Medulla oblongata (tissue), 1 donor: ENCODE data around the gene FYB1.
A peak's percentile ranks its signal among the peaks of the same experiment; 100 is the strongest.
"Not testable (repeated sequence)": the region's sequence is repeated elsewhere in the genome, so short reads cannot be mapped to it uniquely, and the experiment has no call there.

ENCODE experiments used
- DNase-seq: peaks from one replicate; pipeline ENCODE4 v3.0.0-alpha.2; 2015; ENCODE audit errors: extremely low spot score

FYB1 gene

DNA sequence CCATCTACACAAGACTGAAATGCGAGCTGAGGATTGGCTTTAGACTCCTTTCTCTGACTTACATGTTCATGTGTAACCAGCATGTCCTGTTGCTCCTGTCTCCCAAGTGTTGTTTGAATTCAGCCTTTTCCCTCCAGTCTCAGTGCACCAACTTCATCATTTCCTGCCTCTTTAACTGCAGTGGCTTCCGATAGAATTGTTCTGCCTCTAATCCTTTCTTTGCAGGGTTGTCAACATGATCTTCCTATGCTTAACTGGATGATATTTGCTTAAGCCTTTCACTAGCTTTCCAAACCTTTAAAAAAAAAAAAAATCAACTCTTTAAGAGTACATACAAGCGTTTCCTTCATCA is 6.7 kb upstream of the FYB1 start:
- no peak for DNase-seq

DNA sequence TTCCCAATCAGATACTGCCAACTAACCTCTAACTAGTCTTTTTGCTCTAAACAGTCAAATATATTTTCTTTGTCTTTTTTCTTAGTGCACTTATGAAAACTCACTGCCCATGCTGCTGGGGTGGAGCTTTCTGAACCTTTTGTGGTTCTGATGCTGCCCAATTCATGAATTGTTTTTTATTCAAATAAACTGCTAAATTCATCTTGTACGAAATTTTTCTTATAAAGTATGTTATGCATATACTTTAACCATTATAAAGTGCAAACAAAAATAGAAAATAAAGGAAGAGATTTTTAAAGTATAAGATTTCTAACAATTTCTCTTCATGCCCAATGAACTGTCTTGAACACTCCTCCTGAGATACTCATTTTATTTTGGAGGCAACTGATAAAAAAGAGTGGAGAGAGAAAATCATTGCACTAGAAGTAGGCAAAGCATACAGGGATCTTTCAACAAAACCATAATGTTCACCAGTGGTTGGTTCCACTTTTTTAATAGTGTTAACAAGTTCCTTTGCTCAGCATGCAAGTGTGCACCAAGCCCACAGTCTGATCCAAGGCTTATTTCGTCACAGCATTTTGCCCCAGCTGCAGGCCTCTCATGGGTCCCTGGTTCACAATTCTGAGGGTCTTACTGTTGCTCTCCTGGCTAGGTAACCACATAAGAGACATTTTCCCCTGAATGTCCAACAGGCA is 6.2 kb upstream of the FYB1 start:
- no peak for DNase-seq

DNA sequence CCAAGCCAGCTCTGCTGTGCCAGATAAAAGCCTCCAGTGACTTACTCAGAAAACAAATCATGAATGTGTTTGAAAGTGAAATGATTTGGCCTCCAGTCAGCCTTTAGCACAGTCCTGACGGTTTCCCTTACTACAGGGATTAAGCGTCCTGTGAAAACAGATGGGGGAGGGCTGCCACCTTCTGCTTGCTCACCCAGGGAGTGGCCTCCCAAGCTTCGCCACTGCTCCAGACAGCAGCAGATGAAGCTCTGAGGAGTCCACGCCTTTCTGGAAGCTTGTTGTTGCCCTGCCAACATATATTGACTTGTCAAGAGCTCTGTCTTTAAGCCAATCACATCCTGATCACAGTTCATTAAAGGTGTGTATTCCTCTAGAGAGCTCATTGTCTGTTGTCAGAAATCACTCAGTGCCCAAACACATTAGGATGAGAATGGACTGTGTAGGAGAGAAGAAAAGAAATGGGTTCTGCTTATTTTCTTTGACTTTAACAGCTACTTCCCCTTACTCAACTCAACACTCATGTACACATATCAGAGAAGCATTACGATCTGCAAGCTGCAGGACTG is 4.9 kb upstream of the FYB1 start:
- DNase-seq = peak; percentile 36

DNA sequence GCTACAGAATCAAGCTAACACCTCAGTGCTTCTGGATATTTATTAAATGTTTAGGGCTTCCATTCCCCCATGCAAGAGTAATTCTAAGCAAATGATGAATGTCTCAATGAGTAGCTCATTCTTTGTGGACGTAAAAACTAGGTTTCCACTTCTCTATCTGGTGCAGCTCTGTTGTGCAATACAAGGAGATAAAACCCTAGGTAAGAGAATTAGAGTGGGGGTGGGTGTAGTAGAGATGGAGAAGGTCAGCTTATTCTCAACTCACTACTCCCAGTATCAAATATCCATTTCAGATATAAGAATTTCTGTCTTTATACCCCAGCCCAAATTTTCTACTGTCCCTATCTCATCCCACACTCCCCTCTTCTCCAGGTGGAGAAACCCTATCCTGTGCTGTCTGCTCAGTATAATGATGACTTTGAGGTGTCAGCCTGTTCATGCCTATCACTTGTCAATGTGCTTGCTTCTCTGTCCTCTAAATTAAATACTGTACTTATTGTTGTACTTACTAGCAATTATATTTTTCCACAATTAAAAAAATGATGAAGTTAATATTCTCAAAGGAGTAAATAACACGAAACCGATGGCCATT is 4.3 kb upstream of the FYB1 start:
- no peak for DNase-seq

DNA sequence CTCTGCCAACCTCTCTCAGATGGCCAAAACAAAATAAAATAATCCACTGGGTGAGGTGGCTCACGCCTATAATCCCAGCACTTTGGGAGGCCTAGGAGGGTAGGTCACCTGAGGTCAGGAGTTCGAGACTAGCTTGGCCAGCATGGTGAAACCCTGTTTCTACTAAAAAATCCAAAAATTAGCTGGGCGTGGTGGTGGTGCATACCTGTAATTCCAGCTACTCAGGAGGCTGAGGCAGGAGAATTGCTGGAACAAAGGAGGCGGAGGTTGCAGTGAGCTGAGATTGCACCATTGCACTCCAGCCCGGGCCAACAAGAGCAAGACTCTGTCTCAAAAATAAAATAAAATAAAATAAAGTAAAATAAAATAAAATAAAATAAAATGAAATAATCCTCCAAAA is 2.3 kb upstream of the FYB1 start:
- DNase-seq = not testable (repeated sequence)

DNA sequence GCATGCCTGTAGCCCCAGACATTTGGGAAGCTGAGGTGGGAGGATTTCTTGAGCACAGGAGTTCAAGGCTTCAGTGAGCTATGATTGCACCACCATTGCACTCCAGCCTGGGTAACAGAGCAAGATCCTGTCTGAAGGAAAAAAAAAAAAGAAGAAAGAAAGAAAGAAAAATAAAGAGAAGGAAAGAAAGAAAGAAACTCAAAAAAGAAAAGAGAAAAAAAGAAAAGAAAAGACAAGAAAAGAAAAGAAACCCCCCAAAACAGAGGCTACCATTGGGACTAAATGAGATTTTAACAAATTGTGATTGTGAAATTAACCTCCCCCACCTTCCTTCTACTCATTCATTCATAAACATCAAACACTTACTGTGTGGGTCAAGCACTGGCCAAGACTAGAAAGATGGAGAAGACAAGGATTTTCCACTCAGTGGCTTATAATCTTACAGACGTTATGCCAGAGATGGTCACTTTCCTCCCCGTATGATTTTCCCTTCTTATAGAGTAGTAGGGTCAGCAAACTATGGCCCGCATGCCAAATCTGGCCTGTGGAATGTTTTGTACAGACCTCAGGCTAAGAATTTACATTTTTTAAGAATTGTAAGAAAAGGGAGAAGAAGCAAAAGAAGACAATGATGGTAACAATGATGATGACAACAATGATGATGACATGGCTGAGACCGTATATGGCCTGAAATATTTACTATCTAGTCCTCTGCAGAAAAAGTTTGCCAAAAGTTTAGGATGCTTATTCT is 1.1 kb upstream of the FYB1 start:
- no peak for DNase-seq

DNA sequence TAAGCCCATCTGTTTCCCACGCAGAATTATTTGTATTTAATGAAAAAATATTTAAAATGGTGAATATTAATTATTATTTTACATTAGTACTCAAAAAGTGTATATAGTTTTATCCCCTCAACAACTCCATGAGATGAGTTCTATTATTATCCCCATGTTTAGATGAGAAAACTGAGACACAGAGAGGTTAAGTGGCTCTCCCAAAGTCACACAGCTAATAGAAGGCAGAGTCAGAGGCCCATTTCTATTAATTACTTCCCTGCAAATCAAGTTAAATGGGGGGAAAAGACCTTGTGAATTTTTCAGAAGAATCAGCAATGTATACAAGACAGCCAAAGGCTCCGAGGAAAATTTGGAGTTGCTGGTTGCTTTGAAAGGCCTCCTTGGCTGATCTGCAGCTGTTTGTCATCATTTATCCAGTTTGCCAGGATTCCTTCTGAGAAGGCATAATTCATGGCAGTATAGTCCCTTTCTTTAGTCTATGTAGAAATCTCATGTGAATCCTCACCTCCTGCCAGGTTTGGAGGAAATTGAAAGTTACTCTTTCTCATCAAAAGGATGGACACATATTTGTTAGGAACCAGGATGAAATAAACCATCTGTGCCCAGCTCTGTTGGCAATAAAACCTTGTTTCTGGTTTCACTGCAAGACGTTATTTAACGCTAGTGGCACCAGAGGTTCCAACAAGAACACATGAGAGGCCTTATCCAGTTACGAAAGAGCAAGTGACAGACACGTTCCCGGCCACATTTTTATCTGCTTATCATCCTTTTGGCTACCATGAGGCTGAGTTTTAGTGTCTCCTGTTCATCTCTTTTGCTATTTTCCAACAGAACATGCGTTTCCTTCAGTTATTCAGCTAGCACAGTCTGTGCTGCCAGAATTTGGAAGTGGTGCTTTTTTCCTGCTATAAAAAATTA is 621 bp downstream of the FYB1 start:
- DNase-seq = no peak

DNA sequence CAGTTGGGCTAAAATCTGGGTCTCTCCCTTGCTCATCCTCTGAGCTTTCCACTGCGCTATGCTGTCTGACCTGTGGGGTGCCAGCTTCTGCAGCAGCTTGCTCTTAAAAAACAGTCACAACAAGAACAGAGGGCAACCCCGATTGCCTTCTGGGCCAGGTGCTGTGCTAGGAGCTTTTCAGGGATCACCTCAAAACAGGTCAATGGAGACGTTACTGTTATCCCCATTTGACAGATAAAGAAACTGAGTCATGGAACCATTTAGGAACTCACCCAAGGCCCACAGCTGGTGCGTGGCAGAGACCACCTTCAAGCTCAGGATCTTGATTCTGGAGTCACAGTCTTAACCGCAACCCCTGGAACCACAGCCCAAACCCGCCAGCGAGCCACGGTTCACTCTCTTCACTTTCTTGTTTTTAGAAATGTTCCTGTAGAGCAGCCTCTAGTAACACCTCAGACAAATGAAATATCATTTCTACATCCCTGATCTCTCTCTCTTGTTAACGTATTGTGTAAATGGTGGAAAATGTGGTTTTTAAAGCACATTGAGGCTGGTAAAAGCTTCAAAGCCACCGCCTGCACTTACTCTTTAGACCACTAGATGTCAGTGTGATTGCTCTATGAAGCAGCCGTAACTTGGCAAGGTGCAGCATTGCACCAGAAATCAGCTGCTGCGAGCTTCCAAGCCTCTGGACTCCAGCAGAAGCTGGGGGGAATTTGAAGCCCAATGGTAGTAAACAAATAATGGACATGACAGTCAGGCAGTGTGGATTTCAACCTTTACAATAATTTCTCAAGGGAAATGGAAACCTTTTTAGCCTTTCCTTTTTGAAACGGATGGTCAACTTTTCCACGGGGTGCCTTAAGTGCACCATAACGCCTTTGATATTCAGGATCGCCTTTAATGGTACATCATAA is 1.7 kb downstream of the FYB1 start:
- DNase-seq = peak; percentile 88

DNA sequence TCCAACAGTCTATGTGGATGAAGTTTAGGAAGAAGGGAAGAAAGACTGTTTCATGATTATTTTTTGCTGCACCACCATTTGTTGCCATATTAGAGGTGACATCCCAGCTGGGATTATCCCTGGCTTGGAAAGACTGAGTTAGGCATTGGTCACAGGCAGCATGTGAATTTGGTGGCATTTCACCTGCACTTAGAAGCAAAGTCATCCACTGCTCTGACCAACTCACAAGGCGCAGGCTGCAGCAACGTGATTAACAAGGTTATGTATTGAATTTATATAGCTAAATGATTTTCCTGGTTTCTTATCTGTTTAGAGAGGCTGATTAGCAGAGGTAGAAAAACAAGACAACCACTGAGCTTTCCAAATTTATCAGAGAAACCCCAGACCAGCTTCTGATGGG is 2.7 kb downstream of the FYB1 start:
- no peak for DNase-seq

DNA sequence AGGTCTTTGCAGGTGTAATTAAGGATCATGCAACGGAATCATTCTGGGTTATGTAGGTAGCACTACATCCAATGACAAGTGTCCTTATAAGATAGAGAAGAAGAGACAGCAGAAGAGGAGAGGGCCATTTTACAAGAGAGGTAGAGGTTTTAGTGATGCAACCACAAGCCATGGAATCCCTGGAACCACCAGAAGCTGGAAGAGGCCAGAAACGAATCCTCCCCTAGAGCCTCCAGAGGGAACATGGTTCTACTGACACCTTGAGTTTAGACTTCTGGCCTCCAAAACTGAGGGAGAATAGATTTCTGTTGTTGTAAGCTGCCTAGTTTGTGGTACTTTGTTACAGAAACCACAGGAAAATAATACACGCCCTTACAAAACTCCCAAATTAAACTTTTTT is 3.5 kb downstream of the FYB1 start:
- no peak for DNase-seq

DNA sequence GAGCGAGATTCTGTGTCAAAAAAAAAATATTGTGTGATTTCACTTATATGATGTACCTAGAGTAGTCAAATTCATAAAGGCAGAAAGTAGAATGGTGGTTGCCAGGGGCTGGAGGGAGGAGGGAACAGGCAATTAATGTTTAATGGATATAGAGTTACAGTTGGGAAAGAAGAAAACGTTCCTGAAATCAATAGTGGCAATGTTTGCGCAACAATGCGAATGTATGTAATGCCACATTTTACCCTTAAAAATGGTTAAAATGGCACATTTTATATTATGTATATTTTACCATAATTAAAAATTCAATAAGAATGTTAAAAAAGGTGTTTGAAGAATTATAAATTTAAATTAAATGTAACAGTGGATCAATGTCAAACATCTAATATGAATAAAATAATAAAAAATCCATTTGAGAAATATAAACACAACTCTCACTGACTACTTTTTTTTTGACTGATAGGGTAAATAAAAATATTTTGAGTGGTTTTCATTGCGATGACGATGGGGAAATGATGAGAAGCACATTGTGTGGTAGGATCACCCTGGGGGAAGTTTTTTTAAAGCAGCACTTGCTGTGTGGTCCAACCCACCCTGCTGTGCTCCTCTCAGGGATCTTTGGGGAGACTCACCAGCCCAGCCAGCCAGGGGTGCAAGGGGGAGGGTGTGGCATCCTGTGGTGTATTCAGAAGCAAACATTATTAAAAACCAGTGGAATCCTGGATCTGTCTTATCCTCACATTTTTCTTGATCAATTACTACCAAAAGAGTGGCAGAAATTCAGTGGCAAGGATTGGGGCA is 4.3 kb downstream of the FYB1 start:
- DNase-seq = no peak

DNA sequence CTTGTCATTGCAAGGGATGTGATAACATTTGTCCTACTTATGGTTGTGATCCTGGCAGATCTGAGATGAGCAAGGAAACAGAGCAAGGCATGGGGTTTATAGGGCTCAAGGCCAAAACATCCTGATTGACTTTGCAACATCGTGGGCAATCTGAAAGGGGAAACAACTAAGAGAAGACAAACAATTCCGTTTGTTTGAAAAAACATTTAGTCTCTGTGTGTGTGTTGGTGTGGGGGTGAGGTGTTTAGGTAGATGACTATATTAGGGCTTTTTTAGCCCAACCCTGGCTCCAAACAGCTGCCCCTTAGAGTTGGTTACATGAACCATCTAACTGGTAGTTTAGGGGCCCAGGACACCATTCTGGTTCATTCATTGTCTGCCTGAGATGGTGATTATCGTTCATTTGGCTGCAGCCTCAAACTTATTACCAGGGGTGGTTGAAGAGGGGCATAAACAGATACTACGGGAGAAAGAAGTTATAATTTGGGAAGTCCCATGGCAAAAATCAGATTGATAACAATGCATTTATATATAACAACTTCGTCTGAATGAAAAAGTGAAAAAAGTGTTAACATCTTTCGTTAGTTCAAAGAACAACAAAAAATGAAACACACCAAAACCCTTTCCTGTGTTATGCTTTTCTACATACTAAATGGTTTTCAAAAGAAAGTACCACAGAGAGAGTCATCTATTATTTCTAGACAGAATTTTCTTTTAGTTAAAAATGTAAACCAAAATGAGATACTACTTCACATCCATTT is 5.7 kb downstream of the FYB1 start:
- DNase-seq = peak; percentile 45

DNA sequence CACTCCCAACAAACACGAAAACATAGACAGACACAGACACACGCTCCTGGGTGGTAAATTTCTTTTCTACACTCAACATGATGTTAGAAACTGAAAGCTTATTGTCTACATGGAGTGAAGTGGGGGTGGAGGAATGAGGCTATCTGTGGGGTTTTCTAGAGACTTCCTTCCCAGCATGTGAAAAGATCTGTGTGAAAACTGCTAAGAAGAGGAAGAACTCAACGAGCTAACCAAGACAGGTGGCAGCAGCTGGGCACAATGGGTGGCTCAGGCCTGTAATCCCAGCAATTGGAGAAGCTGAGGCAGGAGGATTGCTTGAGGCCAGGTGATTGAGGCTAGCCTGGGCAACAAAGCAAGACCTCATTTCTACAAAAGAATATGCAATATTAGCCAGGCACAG is 7.6 kb downstream of the FYB1 start:
- DNase-seq = no peak

DNA sequence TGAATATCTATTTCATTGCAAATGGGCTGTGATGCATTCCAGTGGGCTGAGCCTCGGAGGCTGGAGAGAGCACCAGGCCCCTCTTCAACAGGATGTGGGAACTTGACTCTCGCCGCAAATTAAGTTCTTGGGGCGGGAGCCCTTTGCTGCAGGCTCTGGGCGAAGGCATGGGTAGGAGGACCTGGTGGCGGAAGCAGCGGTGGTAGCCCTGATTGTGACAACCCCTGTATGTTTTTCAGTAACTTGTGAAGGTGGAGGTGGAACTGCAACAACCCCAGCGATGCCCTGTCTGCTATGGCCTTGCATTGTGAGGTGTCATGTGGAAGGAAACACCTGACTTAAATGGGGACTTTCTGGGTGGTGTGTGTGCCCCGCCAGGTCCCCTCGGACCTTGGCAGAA is 9.4 kb downstream of the FYB1 start:
- no peak for DNase-seq

DNA sequence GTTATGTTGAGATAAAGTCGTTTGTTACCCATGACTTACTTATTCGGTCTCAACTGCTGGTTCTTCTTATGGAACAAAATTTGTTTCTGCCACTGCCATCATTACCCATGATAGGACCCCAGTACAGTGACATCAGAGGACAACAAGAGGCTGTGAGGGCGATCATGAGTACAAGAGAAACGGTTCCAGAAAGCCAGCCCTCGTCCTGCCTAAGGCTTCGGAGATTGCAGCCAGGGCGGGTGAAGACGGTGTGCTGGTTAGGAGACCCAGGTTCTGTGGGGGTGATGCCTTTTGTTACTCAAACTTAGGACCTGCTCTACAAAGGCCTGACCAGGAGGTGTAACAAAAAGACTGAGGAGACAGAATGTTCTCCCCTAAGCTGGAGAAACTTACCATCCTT is 10.9 kb downstream of the FYB1 start:
- DNase-seq = no peak

DNA sequence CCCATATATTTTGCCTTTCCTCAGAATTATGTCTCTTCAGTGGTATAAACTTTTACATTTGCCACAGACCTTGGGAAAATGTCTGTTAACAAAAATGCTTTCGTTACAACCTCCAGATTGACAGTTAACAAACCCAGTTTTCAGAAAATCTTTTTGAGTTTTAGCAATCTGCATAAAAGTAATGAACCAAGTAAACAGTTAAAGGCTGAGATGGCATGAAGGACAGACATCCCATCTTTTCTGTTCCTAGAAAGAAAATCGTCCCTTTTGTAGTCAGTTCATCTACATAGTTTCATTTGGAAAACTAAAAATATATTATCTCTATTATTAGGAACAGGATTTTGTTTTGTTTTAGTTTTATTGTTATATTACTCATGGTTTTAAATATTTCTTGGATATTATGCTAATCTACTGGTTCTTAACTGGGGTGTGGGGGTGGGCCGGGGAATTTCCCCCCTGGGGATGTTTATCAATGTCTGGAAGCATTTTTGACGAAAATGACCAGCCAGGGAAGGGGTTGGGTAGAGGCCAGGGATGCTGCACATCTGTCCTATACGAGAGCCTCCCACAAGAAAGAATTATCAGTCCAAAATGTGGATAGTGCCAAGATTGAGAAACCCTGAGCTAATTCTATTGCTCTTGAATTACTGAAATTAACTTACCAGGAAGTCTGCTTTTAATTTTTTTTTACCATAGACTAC is 11.9 kb downstream of the FYB1 start:
- DNase-seq = no peak

DNA sequence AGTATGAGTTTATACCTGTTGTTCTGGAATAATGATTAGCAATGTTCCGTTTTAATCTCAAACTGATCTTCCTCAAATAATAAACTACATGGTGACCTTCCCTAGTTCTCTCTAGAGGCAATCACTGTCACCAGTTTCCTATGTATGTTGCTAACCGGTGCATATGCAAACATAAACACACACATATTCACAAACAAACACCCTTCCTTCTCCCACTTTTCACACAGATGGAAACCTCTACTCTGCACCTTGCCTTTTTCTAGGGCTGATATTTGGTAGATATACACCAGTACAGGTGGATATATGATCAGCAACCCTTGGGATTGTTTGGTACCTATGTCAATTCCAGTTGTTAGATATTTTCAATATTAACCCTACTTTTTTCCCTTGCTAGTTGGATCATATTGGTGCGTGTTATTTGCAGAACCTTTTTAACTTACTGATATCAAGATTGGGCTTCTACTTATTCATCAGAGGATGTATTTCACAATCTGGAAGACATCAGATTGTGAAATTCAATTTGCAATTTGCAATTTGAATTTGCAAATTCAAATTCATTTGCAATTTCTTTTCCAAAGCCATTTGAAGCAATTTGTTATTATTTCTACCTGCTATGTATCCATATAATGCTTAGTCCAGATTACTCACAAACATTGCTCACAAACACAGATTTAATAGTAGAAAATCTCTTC is 12.6 kb downstream of the FYB1 start:
- DNase-seq = no peak

DNA sequence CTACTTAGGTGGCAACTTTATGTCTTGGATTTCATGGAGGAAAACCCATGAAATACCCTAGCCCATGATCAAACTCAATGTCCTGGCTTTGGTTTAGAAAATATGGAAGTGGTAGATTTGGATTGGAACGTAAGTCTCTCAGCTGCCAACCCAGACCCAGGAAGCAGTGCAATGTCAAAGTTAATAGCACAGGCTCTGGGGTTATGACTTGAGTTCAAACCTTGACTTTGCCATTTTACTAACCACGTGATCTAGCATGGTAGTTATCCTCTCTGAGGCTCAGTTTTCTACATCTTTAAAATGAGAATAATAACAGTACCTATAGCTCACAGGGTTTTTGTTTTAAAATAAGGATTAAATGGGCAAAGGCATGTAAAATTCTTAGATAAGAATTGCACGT is 13.8 kb downstream of the FYB1 start:
- DNase-seq = no peak
